IMR-90 (cell line): ENCODE data around the gene CDK1. TPM values are rescaled to one million over a fixed set of nuclear protein-coding genes. Genes with fewer than 3 reads are reported as not detected.
A peak's percentile ranks its signal among the peaks of the same experiment; 100 is the strongest.

ENCODE experiments used
- ATAC-seq: fragments of 200-7000 bp; cut with Tn5 transposase; 2 replicates; pipeline ENCODE4 v1.9.1; 2020; ENCODE audit warnings: low read depth, mild to moderate bottlenecking, moderate library complexity
- BruUV-seq: library from RNA; stranded (reverse); fragments of 400-500 nt; replicated peaks from 2 replicates; lab custom pipeline; 2021; lab: Mats Ljungman, UMichigan
- CTCF ChIA-PET: fragments of 300-600 bp; formaldehyde crosslinking; extraction: SDS; loops from one replicate; lab custom pipeline; 2021; ENCODE audit warnings: antibody characterized with exemption; lab: Yijun Ruan, JAX
- POLR2A ChIA-PET: fragments of 300-600 bp; sonication (Branson Sonifier 250); formaldehyde crosslinking; loops from one replicate; lab custom pipeline; 2022; ENCODE audit warnings: antibody characterized with exemption; ENCODE audit not compliant: unreplicated experiment; lab: Charles Lee
- DNase-seq: peaks from one replicate; pipeline ENCODE4 v3.0.0; 2013
- H2AFZ ChIP-seq: replicated peaks from 2 replicates; pipeline ENCODE3; 2013; ENCODE audit warnings: low read length, mild to moderate bottlenecking; ENCODE audit not compliant: poor library complexity
- H2AK5ac ChIP-seq: 2 replicates; pipeline ENCODE4 v1.6.1; 2013; ENCODE audit warnings: low read depth, low read length, inconsistent platforms
- H2AK9ac ChIP-seq: replicated peaks from 2 replicates; pipeline ENCODE3; 2013; ENCODE audit warnings: mild to moderate bottlenecking, low read depth, low read length, moderate library complexity; ENCODE audit not compliant: poor library complexity
- H2BK120ac ChIP-seq: 2 replicates; pipeline ENCODE4 v1.6.1; 2013; ENCODE audit warnings: low read depth, low read length, inconsistent platforms
- H2BK15ac ChIP-seq: 3 replicates; pipeline ENCODE4 v1.6.1; 2013; ENCODE audit warnings: low read depth, low read length, inconsistent platforms
- H2BK20ac ChIP-seq: 2 replicates; pipeline ENCODE4 v1.6.1; 2013; ENCODE audit warnings: low read depth, mild to moderate bottlenecking, inconsistent platforms, low read length, moderate library complexity
- H2BK5ac ChIP-seq: 2 replicates; pipeline ENCODE4 v1.6.1; 2013; ENCODE audit warnings: mild to moderate bottlenecking, low read depth, low read length, inconsistent platforms; ENCODE audit not compliant: poor library complexity, severe bottlenecking
- H3K14ac ChIP-seq: replicated peaks from 2 replicates; pipeline ENCODE4 v1.6.1; 2013; ENCODE audit warnings: low read depth, low read length, inconsistent platforms
- H3K18ac ChIP-seq: 2 replicates; pipeline ENCODE4 v1.6.1; 2013; ENCODE audit warnings: low read depth, low read length, control low read depth
- H3K23ac ChIP-seq: 2 replicates; pipeline ENCODE4 v1.6.1; 2013; ENCODE audit warnings: low read depth, low read length, inconsistent platforms
- H3K27ac ChIP-seq: 2 replicates; pipeline ENCODE4 v1.5.1; 2013; ENCODE audit warnings: mild to moderate bottlenecking, control low read depth, low read length; ENCODE audit not compliant: insufficient read depth
- H3K27me3 ChIP-seq: 2 replicates; pipeline ENCODE4 v1.6.1; 2013; ENCODE audit warnings: low read length; ENCODE audit not compliant: control insufficient read depth, insufficient read depth
- H3K36me3 ChIP-seq: 2 replicates; pipeline ENCODE4 v1.6.1; 2013; ENCODE audit warnings: low read length, mixed read lengths; ENCODE audit not compliant: control insufficient read depth, insufficient read depth
- H3K4ac ChIP-seq: 2 replicates; pipeline ENCODE4 v1.6.1; 2013; ENCODE audit warnings: low read depth, low read length, inconsistent platforms
- H3K4me1 ChIP-seq: 2 replicates; pipeline ENCODE4 v1.6.1; 2013; ENCODE audit warnings: low read length, mixed read lengths; ENCODE audit not compliant: control insufficient read depth, insufficient read depth
- H3K4me2 ChIP-seq: 2 replicates; pipeline ENCODE4 v1.6.1; 2013; ENCODE audit warnings: low read depth, mild to moderate bottlenecking, control low read depth, low read length, moderate library complexity
- H3K4me3 ChIP-seq: 2 replicates; pipeline ENCODE4 v1.5.1; 2013; ENCODE audit warnings: low read depth, mild to moderate bottlenecking, control low read depth, low read length, moderate library complexity; ENCODE audit not compliant: insufficient read depth
- H3K56ac ChIP-seq: 2 replicates; pipeline ENCODE4 v1.6.1; 2013; ENCODE audit warnings: low read length, inconsistent platforms; ENCODE audit not compliant: insufficient read depth; ENCODE audit errors: extremely low read depth
- H3K79me1 ChIP-seq, 2 experiments: 2 replicates each; pipeline ENCODE4 v1.6.1; 2013; ENCODE audit warnings: low read length in 2 of 2, inconsistent platforms in 1 of 2, low read depth in 1 of 2
- H3K9ac ChIP-seq: 2 replicates; pipeline ENCODE4 v1.6.1; 2013; ENCODE audit warnings: low read depth, low read length, control low read depth
- H3K9me1 ChIP-seq: 2 replicates; pipeline ENCODE4 v1.6.1; 2013; ENCODE audit warnings: low read length, inconsistent platforms; ENCODE audit not compliant: insufficient read depth
- H3K9me3 ChIP-seq: 2 replicates; pipeline ENCODE4 v1.6.1; 2013; ENCODE audit warnings: low read length; ENCODE audit not compliant: control insufficient read depth, insufficient read depth
- H4K20me1 ChIP-seq: 2 replicates; pipeline ENCODE4 v1.6.1; 2013; ENCODE audit warnings: low read length, inconsistent platforms; ENCODE audit not compliant: insufficient read depth
- H4K5ac ChIP-seq: 2 replicates; pipeline ENCODE4 v1.6.1; 2013; ENCODE audit warnings: mild to moderate bottlenecking, low read depth, low read length, control low read depth
- H4K8ac ChIP-seq, 2 experiments: 2 replicates each; pipeline ENCODE4 v1.6.1; 2013; ENCODE audit warnings: low read depth in 2 of 2, low read length in 2 of 2, control low read depth in 1 of 2, inconsistent platforms in 1 of 2
- H4K91ac ChIP-seq: 2 replicates; pipeline ENCODE4 v1.6.1; 2013; ENCODE audit warnings: low read depth, low read length, inconsistent platforms; ENCODE audit not compliant: insufficient read depth
- BHLHE40 ChIP-seq: fragments of 150-350 bp; IDR thresholded peaks from 2 replicates; pipeline ENCODE4 v1.6.1; 2016; ENCODE audit warnings: mild to moderate bottlenecking, low read depth, low read length
- CEBPB ChIP-seq: IDR thresholded peaks from 2 replicates; pipeline ENCODE4 v1.6.1; 2012; ENCODE audit warnings: low read depth, low read length, improper control_type of control experiment
- CHD1 ChIP-seq: IDR thresholded peaks from 2 replicates; pipeline ENCODE4 v1.6.1; 2012; ENCODE audit warnings: low read depth, low read length, improper control_type of control experiment
- FOS ChIP-seq: fragments of 150-350 bp; IDR thresholded peaks from 2 replicates; pipeline ENCODE4 v1.6.1; 2016; ENCODE audit warnings: low read depth, low read length
- MAZ ChIP-seq: IDR thresholded peaks from 2 replicates; pipeline ENCODE4 v1.6.1; 2012; ENCODE audit warnings: low read depth, mild to moderate bottlenecking, low read length, improper control_type of control experiment, moderate library complexity, borderline replicate concordance
- MXI1 ChIP-seq: IDR thresholded peaks from 2 replicates; pipeline ENCODE4 v1.6.1; 2012; ENCODE audit warnings: low read depth, mild to moderate bottlenecking, low read length, moderate library complexity, borderline replicate concordance
- NFE2L2 ChIP-seq: fragments of 150-350 bp; IDR thresholded peaks from 2 replicates; pipeline ENCODE4 v1.6.1; 2016; ENCODE audit warnings: low read depth, mild to moderate bottlenecking, low read length
- RAD21 ChIP-seq: IDR thresholded peaks from 2 replicates; pipeline ENCODE4 v1.6.1; 2012; ENCODE audit warnings: low read length, improper control_type of control experiment
- SMC3 ChIP-seq: fragments of 150-350 bp; IDR thresholded peaks from 2 replicates; pipeline ENCODE4 v1.6.1; 2016; ENCODE audit warnings: low read depth, mild to moderate bottlenecking, antibody characterized with exemption, low read length, moderate library complexity
- dilution Hi-C: fragments of 300-500 bp; cut with HindIII; formaldehyde crosslinking; loops from one replicate; pipeline ENCODE4 v1.14.3; 2018; ENCODE audit warnings: low sequenced_read_pairs; ENCODE audit not compliant: unreplicated experiment
- in situ Hi-C: fragments of 300-500 bp; cut with MboI; formaldehyde crosslinking; loops from 3 replicates; pipeline ENCODE4 v1.14.3; 2019; ENCODE audit warnings: low sequenced_read_pairs, inconsistent platforms, mixed read lengths
- intact Hi-C: fragments of 100-400 bp; cut with micrococcal nuclease; formaldehyde crosslinking; loops from 2 replicates; pipeline ENCODE4 v1.10.0; 2022
- polyA plus RNA-seq, 3 experiments: library from polyadenylated mRNA; depleted of rRNA; stranded (reverse); fragments of >200 nt; gene quantifications; 2 replicates each; pipeline ENCODE4 v1.2.3, GENCODE V29; 2012; ENCODE audit warnings: low replicate concordance in 1 of 3
- total RNA-seq: library from RNA; depleted of rRNA; stranded (reverse); fragments of >200 nt; gene quantifications from 2 replicates; pipeline ENCODE4 v1.2.3, GENCODE V29; 2012
- TF ChIP-seq, protein P1 (sequence below): fragments of 150-350 bp; IDR thresholded peaks from 2 replicates; pipeline ENCODE4 v1.6.1; 2016; ENCODE audit warnings: low read depth, mild to moderate bottlenecking, low read length, moderate library complexity, borderline replicate concordance
- TF ChIP-seq, protein P2 (sequence below): fragments of 150-350 bp; IDR thresholded peaks from 2 replicates; pipeline ENCODE4 v1.6.1; 2017; ENCODE audit warnings: mild to moderate bottlenecking, antibody characterized with exemption, low read length, low read depth

Gene CDK1
- total and polyA plus RNA-seq, 2 of the 4 experiments (the other 2 are of a cell fraction), result 21.9 to 28.1 TPM

DNA sequence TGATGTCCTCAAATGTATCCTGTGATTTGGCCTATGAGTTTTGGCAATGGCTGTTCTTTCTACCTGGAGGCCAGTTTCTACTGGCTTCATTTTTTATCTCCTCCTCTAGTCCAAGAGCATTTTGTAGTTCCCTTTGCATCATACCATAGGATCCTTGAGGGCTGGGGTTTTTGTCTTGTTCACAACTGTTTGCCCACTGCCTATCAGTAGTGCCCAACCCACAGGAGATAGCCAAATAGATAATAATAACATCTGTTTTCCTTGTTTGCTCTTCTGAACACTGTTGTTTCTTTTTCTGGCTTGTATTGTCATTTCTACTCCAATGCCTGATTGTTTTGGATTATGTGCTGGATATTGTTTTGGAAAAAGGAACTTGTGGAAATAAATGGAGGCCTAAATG lies 3.4 kb downstream of the CDK1 start:
- Histone ChIP-seq H3K9me3 (no peaks in the 10 kb centered on the region), H4K8ac (peak overlapping the region; percentile 6 to 83; a peak in 2 of 4 replicates), H2AK5ac (no peak overlapping the region), H3K9ac (peak overlapping the region; percentile 63; the same call in 1 of the 2 replicates), H3K4me2 (peak overlapping the region; percentile 91), H3K36me3 (no peaks in the 10 kb centered on the region), H4K20me1 (no peaks in the 10 kb centered on the region), H3K27ac (peak overlapping the region; percentile 52; the same call in 1 of the 2 replicates), H3K14ac (peak overlapping the region; percentile 54), H2BK120ac (peak overlapping the region; percentile 54), H2AK9ac (no peak overlapping the region), H3K9me1 (no peaks in the 10 kb centered on the region), H2BK15ac (peak overlapping the region; percentile 5; the same call in 1 of the 3 replicates), H3K27me3 (no peaks in the 10 kb centered on the region), H4K5ac (peak overlapping the region; percentile 91), H2BK20ac (no peak overlapping the region), H3K23ac (peak overlapping the region; percentile 54; the same call in 1 of the 2 replicates), H3K79me1 (peaks cover 0 to 23% of the 10 kb centered on the region in 2 experiments; a peak in 2 of 4 replicates), H3K56ac (peak overlapping the region; percentile 42; the same call in 1 of the 2 replicates), H4K91ac (peak overlapping the region; percentile 17; the same call in 1 of the 2 replicates), H3K4ac (no peak overlapping the region), H2AFZ (peak overlapping the region; percentile 46), H3K4me1 (peaks cover 4% of the 10 kb centered on the region), H3K4me3 (no peak overlapping the region), H3K18ac (peak overlapping the region; percentile 54; the same call in 1 of the 2 replicates), H2BK5ac (peak overlapping the region; percentile 3)
- ATAC-seq (no peak), DNase-seq (no peak)
- POLR2A ChIA-PET, result no interaction called here
- CTCF ChIA-PET, result no interaction called here
- dilution Hi-C loops, result no loop called here
- TF ChIP-seq RAD21, result no peak
- TF ChIP-seq MAZ, result no peak
- no peak for TF ChIP-seq BHLHE40
- TF ChIP-seq, protein P1, sequence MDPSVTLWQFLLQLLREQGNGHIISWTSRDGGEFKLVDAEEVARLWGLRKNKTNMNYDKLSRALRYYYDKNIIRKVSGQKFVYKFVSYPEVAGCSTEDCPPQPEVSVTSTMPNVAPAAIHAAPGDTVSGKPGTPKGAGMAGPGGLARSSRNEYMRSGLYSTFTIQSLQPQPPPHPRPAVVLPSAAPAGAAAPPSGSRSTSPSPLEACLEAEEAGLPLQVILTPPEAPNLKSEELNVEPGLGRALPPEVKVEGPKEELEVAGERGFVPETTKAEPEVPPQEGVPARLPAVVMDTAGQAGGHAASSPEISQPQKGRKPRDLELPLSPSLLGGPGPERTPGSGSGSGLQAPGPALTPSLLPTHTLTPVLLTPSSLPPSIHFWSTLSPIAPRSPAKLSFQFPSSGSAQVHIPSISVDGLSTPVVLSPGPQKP, result no peak
- no peak for TF ChIP-seq FOS
- no peak for TF ChIP-seq CEBPB
- no peak for TF ChIP-seq MXI1
- no peak for TF ChIP-seq CHD1
- TF ChIP-seq, protein P2, sequence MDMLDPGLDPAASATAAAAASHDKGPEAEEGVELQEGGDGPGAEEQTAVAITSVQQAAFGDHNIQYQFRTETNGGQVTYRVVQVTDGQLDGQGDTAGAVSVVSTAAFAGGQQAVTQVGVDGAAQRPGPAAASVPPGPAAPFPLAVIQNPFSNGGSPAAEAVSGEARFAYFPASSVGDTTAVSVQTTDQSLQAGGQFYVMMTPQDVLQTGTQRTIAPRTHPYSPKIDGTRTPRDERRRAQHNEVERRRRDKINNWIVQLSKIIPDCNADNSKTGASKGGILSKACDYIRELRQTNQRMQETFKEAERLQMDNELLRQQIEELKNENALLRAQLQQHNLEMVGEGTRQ, result no peak
- no peak for TF ChIP-seq SMC3
- no peak for TF ChIP-seq NFE2L2
- BruUV-seq, result no TSS peak
- intact Hi-C loops, result no loop called here
- in situ Hi-C loops, result no loop called here
